ENCODE data around the gene PSPH. TPM values are rescaled to one million over a fixed set of nuclear protein-coding genes. Genes with fewer than 3 reads are reported as not detected.
"Not testable (repeated sequence)": the region's sequence is repeated elsewhere in the genome, so short reads cannot be mapped to it uniquely, and the experiment has no call there.

PSPH gene
- total RNA-seq, 2 experiments from 2014 or later = 12.4 to 22.2 TPM

DNA sequence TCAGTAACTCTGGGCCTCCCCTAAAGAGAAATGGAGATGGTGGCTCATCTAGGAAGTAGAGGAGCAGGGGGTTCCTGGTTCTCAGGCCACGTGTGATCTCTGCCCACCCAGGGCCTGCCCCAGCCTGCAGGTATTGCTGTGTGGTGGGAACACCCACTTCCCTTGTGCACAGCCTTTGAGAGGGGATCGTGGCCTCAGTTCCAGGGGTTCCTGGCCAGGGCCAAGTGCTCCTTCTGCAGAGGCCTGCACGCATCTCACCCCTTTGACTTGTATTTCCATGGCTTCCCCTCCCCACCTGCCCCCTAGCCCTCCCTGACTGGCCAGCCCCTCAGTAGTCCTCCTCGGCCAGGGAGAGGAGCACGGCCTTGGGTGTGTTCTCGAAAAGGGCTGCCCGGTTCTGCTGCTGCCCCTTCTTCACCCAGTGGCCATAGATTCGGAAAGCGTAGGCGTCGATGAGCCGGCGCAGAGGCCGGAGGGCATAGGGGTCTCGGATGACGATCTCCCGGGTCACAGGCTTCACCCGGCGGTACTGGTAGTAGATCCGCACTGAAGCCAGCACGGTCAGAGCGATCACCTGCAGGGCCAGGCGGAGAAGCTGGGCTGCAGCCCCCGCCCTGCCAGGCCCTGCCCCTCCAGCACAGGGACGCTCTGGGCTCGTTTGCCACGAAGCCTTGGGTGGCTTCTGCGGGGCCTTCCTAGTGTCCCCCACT is 29.6 kb upstream of the PSPH start:
- H3K36me3 Mint-ChIP-seq; H3K4me3 Mint-ChIP-seq; H3K27ac Mint-ChIP-seq; H3K9me3 Mint-ChIP-seq (ENCODE audit: low read depth); H3K27me3 Mint-ChIP-seq; DNase-seq; ATAC-seq; CTCF ChIA-PET; H3K4me1 Mint-ChIP-seq: not testable (repeated sequence)

DNA sequence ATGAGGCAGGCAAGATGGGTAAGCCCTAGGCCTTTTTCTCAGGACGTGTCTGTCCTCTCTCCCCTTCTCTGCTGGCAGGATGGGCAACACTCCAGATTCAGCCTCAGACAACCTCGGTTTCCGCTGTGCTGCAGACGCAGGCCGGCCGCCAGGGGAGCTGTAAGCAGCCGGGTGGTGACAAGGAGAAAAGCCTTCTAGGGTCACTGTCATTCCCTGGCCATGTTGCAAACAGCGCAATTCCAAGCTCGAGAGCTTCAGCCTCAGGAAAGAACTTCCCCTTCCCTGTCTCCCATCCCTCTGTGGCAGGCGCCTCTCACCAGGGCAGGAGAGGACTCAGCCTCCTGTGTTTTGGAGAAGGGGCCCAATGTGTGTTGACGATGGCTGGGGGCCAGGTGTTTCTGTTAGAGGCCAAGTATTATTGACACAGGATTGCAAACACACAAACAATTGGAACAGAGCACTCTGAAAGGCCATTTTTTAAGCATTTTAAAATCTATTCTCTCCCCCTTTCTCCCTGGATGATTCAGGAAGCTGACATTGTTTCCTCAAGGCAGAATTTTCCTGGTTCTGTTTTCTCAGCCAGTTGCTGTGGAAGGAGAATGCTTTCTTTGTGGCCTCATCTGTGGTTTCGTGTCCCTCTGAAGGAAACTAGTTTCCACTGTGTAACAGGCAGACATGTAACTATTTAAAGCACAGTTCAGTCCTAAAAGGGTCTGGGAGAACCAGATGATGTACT is 28.4 kb upstream of the PSPH start:
- Mint-ChIP-seq H3K4me1 (no peaks in the 10 kb centered on the region), H3K4me3 (no peak overlapping the region), H3K27ac (no peak overlapping the region), H3K9me3 (ENCODE audit: low read depth) (no peaks in the 10 kb centered on the region), H3K27me3 (no peaks in the 10 kb centered on the region), H3K36me3 (peaks cover 5% of the 10 kb centered on the region)
- no peak for ATAC-seq
- CTCF ChIA-PET = interaction anchor here (1.0 kb wide), 1 partner anchor 78 kb away, joined by 4 read pairs; no protein-coding TSS in a partner anchor
- DNase-seq = no peak

DNA sequence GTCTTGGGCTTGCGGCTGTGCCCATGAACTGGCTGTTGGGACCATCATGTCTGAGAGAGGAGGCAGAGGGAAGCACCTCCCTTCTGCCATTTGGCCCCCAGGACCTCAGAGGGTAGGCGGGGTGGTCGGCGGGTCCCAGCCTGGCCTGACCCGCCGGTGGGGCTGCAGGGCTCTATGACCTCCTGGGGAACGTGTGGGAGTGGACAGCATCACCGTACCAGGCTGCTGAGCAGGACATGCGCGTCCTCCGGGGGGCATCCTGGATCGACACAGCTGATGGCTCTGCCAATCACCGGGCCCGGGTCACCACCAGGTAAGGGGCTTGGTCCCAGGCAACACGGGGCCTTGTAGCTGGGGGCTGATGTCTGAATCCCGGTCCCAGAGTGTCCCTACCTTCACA is 27.0 kb upstream of the PSPH start:
- Mint-ChIP-seq H3K4me3 (no peak overlapping the region), H3K27ac (no peak overlapping the region), H3K4me1 (peaks cover 3% of the 10 kb centered on the region), H3K27me3 (no peaks in the 10 kb centered on the region), H3K36me3 (peaks cover 10% of the 10 kb centered on the region), H3K9me3 (ENCODE audit: low read depth) (no peaks in the 10 kb centered on the region)
- ATAC-seq (no peak), DNase-seq (no peak)
- CTCF ChIA-PET = interaction anchor here (1.0 kb wide), 1 partner anchor 14 kb away, joined by 6 read pairs; the partner anchor contains the start of gene SUMF2

DNA sequence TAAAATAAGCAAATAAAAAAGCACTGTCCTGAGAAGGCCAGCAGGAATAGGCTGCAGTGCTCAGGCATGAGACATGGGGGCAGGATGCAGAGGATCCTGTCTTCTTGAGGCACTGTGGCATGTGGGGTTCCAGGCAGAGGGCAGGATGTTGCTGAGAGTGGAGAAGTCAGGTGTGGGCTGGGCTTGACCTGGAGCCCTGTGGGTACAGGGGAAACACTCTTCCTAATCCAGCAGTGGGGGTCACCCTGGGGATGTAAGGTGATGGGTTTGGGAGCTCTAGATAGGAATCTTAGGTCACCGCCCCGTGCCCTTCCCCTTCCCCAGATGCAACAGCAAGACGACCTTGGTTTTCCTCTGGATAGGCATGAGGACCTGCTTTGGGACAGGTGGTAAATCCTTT is 26.4 kb upstream of the PSPH start:
- Mint-ChIP-seq H3K27ac (no peak overlapping the region), H3K36me3 (peaks cover 14% of the 10 kb centered on the region), H3K4me3 (no peak overlapping the region), H3K27me3 (no peaks in the 10 kb centered on the region), H3K9me3 (ENCODE audit: low read depth) (no peaks in the 10 kb centered on the region), H3K4me1 (peaks cover 3% of the 10 kb centered on the region)
- DNase-seq (no peak), ATAC-seq (no peak)
- CTCF ChIA-PET = interaction anchor here (1.0 kb wide), 1 partner anchor 14 kb away, joined by 6 read pairs; the partner anchor contains the start of gene SUMF2

DNA sequence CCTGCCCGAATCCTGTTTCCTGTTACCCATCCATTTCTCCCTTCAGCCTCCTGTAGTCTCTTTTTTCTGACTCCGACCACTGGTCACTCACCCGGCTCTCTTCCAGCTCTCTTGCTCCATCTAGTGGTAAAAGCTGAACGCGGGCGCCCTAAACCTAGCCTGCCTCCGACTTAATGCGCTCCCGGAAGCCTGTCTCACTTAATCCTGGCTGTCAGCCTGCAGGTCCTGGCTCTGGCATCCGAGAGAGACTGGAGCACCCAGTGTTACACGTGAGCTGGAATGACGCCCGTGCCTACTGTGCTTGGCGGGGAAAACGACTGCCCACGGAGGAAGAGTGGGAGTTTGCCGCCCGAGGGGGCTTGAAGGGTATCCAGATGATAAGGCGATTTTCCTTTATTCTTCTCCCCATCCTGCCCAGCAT is 23.1 kb upstream of the PSPH start:
- peak; percentile 75 for DNase-seq
- H3K27ac Mint-ChIP-seq = peak overlapping the region; percentile 33
- peaks cover 3% of the 10 kb centered on the region for H3K4me1 Mint-ChIP-seq
- CTCF ChIA-PET = interaction anchor here (0.6 to 3.1 kb wide), 21 partner anchors 9 to 433 kb away, joined by 3 to 20 read pairs (median 6); partner anchors contain the start of genes CCT6A, CHCHD2, PHKG1 and PSPH
- no peaks in the 10 kb centered on the region for H3K27me3 Mint-ChIP-seq
- no peak overlapping the region for H3K4me3 Mint-ChIP-seq
- H3K9me3 Mint-ChIP-seq (ENCODE audit: low read depth) = no peaks in the 10 kb centered on the region
- peaks cover 20% of the 10 kb centered on the region for H3K36me3 Mint-ChIP-seq
- peak; percentile 83 for ATAC-seq

DNA sequence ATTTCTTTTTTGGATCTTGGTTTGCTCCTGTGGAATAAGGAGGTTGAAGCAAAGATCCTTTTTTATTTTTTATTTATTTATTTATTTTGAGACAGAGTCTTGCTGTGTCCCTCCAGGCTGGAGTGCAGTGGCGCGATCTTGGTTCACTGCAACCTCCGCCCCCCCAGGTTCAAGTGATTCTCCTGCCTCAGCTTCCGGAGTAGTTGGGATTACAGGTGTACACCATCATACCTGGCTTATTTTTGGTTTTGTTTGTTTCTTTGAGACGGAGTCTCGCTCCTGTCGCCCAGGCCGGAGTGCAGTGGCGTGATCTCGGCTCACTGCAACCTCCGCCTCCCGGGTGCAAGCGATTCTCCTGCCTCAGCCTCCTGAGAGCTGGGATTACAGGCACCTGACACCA is 15.1 kb upstream of the PSPH start:
- H3K27me3 Mint-ChIP-seq; H3K9me3 Mint-ChIP-seq (ENCODE audit: low read depth); ATAC-seq; H3K4me3 Mint-ChIP-seq; DNase-seq; H3K27ac Mint-ChIP-seq: not testable (repeated sequence)
- CTCF ChIA-PET = interaction anchor here (0.9 to 4.2 kb wide), 5 partner anchors 8 to 425 kb away, joined by 3 to 20 read pairs (median 5); partner anchors contain the start of genes CCT6A and PSPH
- Mint-ChIP-seq H3K4me1 (peaks cover 32% of the 10 kb centered on the region), H3K36me3 (peaks cover 39% of the 10 kb centered on the region)

DNA sequence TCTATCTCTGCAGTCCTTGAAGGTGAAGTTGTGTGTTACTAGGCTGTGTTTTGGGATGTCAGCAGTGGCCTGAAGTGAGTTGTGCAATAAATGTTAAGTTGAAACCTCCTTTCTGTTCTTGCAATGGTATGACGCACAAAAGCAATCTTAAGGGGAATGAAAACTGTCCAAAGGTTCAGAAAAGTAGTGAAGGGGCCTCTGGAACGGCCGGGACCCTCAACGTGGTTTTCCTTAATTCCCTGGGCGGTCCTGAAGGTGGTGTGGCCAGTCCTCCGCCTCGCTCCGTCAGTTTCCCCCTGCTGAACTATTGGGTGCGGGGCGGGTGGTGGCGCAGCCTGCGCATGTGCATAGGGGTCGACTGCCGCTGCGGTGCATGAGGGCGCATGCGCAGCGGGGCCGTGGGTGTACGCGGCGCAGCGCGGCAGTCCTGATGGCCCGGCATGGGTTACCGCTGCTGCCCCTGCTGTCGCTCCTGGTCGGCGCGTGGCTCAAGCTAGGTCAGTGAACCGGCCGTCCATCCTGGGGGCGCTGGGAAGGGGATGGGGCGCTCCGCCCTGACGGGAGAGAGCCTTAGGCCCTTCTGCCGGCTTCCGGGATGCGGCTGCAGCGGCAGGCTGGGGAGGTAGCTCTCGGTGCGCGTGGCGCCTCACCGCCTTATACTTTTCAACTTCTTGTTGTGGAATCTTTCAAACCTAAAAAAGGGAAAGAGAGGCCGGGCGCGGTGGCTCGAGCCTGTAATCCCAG is 12.8 kb upstream of the PSPH start, which contains the start of gene SUMF2:
Gene SUMF2, plus strand, starts transcription at position 405 of the 744 bp plus-strand sequence. Its CDS starts 26 bp downstream, at position 431.
- DNase-seq (peak; percentile 91), ATAC-seq (peak; percentile 95)
- CTCF ChIA-PET = interaction anchor here (1.0 to 4.2 kb wide), 7 partner anchors 9 to 491 kb away, joined by 3 to 20 read pairs (median 11); partner anchors contain the start of genes CCT6A, CHCHD2, NIPSNAP2 and PSPH
- H3K36me3 Mint-ChIP-seq = peaks cover 48% of the 10 kb centered on the region
- H3K27me3 Mint-ChIP-seq = no peaks in the 10 kb centered on the region
- peak within 1 kb of the TSS; percentile 92 for H3K27ac Mint-ChIP-seq
- H3K9me3 Mint-ChIP-seq (ENCODE audit: low read depth) = no peaks in the 10 kb centered on the region
- peak within 1 kb of the TSS; percentile 89 for H3K4me3 Mint-ChIP-seq
- peaks cover 45% of the 10 kb centered on the region for H3K4me1 Mint-ChIP-seq

DNA sequence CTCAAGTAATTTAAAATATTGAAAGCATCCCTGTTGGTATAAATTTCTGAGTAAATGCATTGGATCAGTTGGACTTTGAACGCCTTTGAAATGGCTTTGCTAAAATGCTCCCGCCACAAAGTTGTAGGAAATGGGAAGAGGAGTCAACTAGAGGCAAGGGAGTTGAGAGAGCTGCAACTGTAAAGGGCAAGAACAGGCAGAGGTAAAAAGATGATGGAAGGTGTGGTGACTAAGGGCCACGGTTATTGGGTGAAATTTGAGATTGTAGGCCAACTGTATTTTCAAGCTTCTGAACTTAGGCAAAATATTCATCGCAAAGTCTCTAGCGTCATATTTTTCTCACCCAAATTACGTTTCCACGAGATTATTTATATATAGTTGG is 12.2 kb upstream of the PSPH start:
- peaks cover 45% of the 10 kb centered on the region for H3K4me1 Mint-ChIP-seq
- peak overlapping the region; percentile 89 for H3K4me3 Mint-ChIP-seq
- no peaks in the 10 kb centered on the region for H3K27me3 Mint-ChIP-seq
- CTCF ChIA-PET = interaction anchor here (1.7 to 4.2 kb wide), 4 partner anchors 11 to 99 kb away, joined by 6 to 20 read pairs (median 10); partner anchors contain the start of genes CCT6A, NIPSNAP2 and PSPH
- DNase-seq = no peak
- H3K9me3 Mint-ChIP-seq (ENCODE audit: low read depth) = no peaks in the 10 kb centered on the region
- peaks cover 50% of the 10 kb centered on the region for H3K36me3 Mint-ChIP-seq
- peak overlapping the region; percentile 92 for H3K27ac Mint-ChIP-seq
- ATAC-seq = no peak

DNA sequence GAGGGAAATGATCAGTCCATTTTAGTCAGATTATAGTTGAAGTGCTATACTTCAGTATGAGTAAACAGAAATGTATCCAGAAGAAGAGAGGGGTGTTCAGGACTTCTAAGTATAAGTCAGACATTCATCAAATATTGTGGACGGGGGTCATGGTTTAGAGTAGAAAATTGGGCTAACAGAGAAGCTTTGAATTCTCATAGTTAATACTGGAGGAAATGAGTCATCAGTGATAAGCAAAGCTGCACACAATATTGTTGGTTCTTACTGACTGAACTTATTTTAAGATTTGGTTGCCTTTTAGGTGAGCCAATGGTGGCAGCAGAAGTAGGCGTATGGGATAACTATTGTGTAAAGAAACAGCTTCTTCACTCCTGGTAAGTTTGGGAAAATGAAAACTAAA is 11.1 kb upstream of the PSPH start:
- no peak for ATAC-seq
- no peak overlapping the region for H3K4me3 Mint-ChIP-seq

DNA sequence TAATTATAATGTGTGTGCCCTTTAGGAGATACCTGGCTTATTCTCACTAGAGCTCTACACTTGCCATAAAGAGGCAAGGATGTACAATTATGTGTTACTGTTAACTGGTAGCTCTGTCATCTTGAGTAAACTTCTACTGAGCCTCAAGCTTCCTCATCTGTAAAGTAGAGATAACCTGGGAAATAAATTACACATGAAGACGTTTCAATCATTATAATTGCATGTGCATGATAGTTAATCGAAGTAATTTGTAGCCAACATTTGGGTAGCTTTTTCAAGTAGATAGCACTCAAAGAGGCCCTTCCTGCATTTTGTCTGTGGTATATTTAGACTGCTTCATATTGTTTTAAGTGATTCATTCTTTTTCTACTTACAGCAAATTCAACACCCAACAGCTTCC is 2.7 kb upstream of the PSPH start:
- no peak for ATAC-seq
- Mint-ChIP-seq H3K4me1 (peaks cover 53% of the 10 kb centered on the region), H3K27ac (peak overlapping the region; percentile 64), H3K27me3 (no peaks in the 10 kb centered on the region), H3K9me3 (ENCODE audit: low read depth) (no peaks in the 10 kb centered on the region), H3K36me3 (peaks cover 54% of the 10 kb centered on the region), H3K4me3 (no peak overlapping the region)
- no peak for DNase-seq
- CTCF ChIA-PET = interaction anchor here (1.1 kb wide), 1 partner anchor 20 kb away, joined by 5 read pairs; no protein-coding TSS in a partner anchor

More for the DNA sequence above, 11.1 kb upstream of the PSPH start:
- CTCF ChIA-PET = interaction anchor here (1.0 to 3.8 kb wide), 3 partner anchors 8 to 98 kb away, joined by 3 to 15 read pairs (median 6); partner anchors contain the start of genes CCT6A, NIPSNAP2 and PSPH
- H3K36me3 Mint-ChIP-seq = peaks cover 57% of the 10 kb centered on the region
- no peaks in the 10 kb centered on the region for H3K27me3 Mint-ChIP-seq
- DNase-seq = no peak
- H3K9me3 Mint-ChIP-seq (ENCODE audit: low read depth) = no peaks in the 10 kb centered on the region
- peaks cover 51% of the 10 kb centered on the region for H3K4me1 Mint-ChIP-seq
- peak overlapping the region; percentile 82 for H3K27ac Mint-ChIP-seq

DNA sequence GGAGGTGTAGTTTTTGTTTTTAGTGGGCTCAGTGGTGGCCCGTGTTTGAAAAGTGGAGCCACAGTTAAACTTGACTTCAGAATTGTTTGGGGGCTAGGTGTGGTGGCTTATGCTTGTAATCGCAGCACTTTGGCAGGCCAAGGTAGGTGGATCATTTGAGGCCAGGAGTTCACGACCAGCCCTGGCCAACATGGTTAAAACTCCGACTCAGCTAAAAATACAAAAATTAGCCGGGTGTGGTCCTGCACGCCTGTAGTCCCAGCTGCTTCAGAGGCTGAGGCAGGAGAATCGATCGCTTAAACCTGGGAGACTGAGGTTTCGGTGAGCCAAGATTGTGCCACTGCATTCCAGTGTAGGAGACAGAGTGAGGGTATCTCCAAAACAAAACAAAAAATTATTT is 2.1 kb upstream of the PSPH start:
- peaks cover 53% of the 10 kb centered on the region for H3K4me1 Mint-ChIP-seq
- ATAC-seq (no peak), DNase-seq (no peak)
- H3K27ac Mint-ChIP-seq = peak overlapping the region; percentile 46
- H3K36me3 Mint-ChIP-seq = peaks cover 49% of the 10 kb centered on the region
- peak overlapping the region; percentile 87 for H3K4me3 Mint-ChIP-seq
- H3K9me3 Mint-ChIP-seq (ENCODE audit: low read depth) = no peaks in the 10 kb centered on the region
- H3K27me3 Mint-ChIP-seq = no peaks in the 10 kb centered on the region
- CTCF ChIA-PET = interaction anchor here (1.1 kb wide), 1 partner anchor 21 kb away, joined by 5 read pairs; no protein-coding TSS in a partner anchor

DNA sequence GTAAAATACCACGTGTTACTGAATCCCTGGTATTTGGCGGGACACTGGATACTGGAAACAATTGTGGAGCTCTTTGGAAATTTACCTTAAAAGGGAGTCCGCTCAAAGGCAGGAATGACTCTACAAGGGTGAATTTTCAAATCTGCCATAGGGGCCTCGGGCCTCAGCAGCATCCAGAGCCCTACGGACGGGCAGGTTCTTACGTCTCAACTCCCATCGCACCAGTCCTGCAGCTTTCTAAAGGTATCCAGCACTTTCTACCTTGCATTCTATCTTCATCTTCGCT is 248 bp downstream of the PSPH start:
- ATAC-seq (no peak), DNase-seq (no peak)
- H3K27ac Mint-ChIP-seq = peak overlapping the region; percentile 87
- peak overlapping the region; percentile 87 for H3K4me3 Mint-ChIP-seq
- CTCF ChIA-PET = interaction anchor here (0.6 to 1.9 kb wide), 10 partner anchors 12 to 636 kb away, joined by 3 to 14 read pairs (median 5); partner anchors contain the start of genes CHCHD2, NIPSNAP2 and SUMF2
- H3K4me1 Mint-ChIP-seq = peaks cover 47% of the 10 kb centered on the region
- peaks cover 33% of the 10 kb centered on the region for H3K36me3 Mint-ChIP-seq
- no peaks in the 10 kb centered on the region for H3K27me3 Mint-ChIP-seq
- no peaks in the 10 kb centered on the region for H3K9me3 Mint-ChIP-seq (ENCODE audit: low read depth)

DNA sequence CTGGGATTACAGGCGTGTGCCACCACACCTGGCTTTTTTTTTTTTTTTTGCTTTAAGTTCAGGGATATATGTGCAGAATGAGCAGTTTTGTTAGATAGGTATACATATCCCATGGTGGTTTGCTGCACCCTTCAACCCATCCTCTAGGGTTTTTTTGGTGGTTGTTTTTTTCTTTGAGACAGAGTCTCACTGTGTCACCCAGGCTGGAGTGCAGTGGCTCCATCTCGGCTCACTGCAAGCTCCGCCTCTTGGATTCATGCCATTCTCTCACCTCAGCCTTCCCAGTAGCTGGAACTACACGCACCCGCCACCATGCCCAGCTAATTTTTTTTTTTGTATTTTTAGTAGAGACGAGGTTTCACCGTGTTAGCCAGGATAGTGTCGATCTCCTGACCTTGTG is 2.5 kb downstream of the PSPH start:
- H3K36me3 Mint-ChIP-seq = peaks cover 17% of the 10 kb centered on the region
- CTCF ChIA-PET, H3K27ac Mint-ChIP-seq: not testable (repeated sequence)

More for the DNA sequence above, 2.5 kb downstream of the PSPH start:
- not testable (repeated sequence) for DNase-seq; H3K27me3 Mint-ChIP-seq; H3K4me3 Mint-ChIP-seq; H3K9me3 Mint-ChIP-seq (ENCODE audit: low read depth); ATAC-seq
- H3K4me1 Mint-ChIP-seq = peaks cover 29% of the 10 kb centered on the region

Data from activated CD8-positive, alpha-beta memory T cell treated with anti-CD3 and anti-CD28 coated beads, Interleukin-2, amount 10 ng/mL, durations not matched to agents 7 days and 5 days (primary cell).